NCI-H82 (cell line): ENCODE results near the gene HS3ST5.
A peak's percentile ranks its signal among the peaks of the same experiment; 100 is the strongest.
"Not testable (repeated sequence)": the region's sequence is repeated elsewhere in the genome, so short reads cannot be mapped to it uniquely, and the experiment has no call there.

Experiments used
- DNase-seq: peaks from one replicate; lab custom pipeline; 2025; lab: John Stamatoyannopoulos, UW

The HS3ST5 gene

DNA sequence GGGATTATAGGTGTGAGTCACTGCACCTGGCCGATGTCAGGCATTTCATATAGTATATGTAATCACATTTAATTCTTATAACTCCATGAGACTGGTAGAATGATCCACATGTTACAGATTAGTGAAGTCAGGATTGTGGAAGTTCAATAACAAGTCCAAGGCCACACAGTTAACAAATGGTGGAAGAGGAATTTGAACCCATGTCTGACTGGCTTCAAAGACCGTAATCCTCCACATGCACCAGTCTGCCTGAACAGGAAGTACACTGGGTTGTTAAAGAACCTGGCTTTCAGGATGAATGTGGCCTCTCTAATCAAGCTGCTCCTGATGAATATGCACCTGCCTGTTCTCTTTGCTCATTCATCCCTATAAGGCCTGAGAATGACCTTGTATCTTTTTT lies 249.9 kb downstream of the HS3ST5 start:
- no peak for DNase-seq

DNA sequence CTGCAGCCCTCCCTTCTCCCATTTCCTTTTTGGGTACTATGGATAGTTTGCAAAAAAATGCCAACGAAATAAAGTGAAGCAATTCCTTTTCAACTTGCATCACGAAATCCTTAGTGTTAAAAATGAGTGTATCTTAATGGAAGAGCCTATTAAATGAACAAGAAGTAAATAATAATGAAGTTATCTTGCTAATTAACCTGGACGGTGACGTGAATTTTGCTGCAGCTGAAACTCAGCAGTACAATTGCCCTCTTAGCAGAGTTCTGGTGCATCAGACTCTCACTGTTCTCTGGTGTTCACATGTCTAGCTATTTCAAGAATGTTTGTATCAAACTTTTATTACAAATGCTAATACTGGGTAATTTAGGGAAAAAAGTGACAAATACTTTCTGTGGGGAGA lies 252.2 kb downstream of the HS3ST5 start:
- DNase-seq: no peak

DNA sequence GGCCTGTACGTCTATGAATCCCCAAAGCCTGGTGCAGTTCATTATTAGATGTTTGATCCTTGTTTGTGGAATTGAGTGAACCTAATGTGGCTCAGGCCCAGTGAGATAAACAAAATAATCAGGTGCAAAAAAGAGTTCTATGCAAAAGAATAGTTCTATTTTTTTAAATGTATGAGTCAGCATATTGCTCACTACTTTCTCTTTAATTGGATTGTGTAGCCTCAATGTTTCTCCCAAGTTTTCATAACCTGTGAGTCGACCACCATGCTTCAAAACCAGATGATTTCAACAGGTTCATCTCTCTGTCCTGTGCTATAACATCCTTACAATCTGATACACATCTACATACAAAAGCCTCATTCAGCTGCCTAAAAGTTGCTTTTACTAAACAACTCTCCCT lies 255.3 kb downstream of the HS3ST5 start:
- DNase-seq: no peak

DNA sequence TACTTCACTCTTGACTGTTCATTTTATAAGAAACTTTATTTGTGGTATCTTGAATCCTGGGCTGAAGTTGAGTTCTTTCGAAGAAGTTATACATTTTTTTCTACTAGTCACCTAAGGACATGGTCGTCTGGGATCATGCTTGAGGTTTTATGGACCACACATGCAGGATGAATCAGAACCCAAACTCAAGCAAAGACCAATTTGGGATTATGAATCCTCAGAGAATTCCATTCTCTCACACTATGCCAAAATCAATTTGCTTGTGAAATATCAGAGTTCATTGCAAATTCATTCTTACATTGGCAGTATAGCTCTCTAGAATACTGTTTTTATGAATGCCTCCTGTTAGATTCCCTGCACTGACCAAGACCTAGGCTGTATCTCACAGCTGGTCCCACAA lies 257.6 kb downstream of the HS3ST5 start:
- no peak for DNase-seq

DNA sequence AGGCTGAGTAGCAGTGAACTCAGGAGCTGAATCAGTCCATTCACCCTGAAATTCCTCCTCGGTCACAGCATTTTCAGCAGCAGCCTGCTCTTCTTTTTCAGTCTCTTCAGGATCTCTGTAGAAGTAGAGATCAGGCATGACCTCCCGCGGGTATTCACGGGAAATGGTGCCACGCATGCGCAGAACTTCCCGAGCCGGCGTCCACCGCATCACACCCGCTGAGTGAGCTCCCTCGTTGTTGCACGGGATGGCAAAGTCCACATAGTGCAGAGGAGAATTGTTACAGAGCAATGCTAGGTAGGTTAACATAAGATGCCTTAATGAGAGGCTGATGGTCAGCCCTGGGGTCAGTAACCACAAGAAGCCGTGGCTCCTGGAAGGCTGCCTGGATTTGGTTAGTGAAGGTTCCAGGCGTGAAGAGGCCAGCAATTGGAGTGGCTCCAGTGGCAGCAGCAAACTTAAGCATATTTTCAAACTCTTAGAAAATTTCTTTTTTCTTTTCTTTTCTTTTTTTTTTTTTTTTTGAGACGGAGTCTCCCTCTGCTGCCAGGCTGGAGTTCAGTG lies 258.4 kb downstream of the HS3ST5 start:
- DNase-seq: no peak

DNA sequence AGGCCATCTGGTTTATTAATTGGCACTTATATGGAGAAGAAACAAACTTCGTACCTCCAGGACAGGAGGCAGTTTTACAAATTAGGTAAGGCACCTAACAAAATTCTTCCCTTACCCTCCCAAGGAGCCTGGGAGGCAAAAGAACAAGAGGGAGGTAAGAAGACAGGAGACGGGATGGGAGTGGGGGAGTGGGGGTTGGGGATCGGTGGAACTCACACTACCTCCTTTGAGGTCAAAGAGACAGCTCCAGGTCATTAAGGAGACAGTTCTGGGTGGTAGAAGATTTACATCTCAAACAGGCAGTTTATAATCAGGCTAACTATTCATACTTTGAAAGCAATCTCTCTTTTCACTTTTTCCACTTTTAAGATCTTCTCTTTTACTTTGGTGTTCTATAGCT lies 259.6 kb downstream of the HS3ST5 start:
- DNase-seq: no peak

DNA sequence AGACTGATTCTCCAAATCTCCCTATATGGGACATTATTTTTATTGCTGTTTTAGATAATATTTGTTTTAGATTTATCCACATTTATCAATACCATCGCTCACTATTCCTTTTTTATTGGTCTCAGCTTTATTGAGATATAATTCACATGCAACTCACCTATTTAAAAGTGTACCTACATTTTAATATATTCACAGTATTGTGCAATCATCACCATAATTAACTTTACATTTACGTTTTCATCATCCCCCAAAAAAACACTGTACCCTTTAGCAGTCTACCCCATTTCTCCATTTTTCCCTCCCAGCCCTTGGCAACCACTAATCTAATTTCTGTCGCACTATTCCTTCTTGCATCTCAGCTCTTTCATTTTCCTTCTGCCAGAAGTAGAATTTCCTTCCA lies 261.1 kb downstream of the HS3ST5 start:
- no peak for DNase-seq

DNA sequence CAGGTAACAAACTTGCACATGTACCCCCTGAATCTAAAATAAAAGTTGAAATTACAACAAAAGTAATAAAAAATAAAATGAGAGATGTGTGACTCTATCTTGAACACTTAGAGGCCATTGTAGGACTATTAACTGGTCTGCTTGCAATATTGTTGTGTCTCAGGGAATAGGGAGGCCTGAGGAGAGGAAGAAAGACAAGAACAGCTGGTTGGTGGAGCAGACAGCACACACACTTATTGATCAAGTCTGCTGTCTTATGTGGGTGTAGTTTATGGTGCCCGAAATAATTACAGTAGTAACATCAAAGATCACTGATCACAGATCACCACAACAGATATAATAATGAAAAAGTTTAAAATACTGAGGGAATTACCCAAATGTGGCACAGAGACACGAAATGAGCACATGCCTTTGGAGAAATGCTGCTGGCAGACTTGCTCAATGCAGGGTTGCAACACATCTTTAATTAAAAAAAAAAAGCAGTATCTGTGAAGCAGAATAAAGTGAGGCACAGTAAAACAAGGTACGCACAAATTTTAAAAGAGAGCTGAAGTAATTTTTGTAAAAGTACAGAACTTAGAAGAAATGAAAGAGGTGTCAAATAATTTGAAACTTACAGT lies 261.8 kb downstream of the HS3ST5 start:
- no peak for DNase-seq

DNA sequence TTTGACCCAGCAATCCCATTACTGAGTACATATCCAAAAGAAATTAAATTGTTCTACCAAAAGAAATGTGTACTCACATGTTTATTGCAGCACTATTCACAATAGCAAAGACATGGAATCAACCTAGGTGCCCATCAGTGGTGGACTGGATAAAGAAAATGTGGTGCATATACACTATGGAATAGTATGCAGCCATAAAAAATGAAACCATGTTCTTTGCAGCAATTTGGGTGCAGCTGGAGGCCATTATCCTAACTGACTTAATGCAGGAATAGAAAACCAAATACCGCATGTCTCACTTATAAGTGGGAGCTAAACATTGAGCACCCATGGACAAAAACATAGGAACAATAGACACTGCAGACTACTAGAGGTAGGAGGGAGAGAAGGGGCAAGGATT lies 262.4 kb downstream of the HS3ST5 start:
- DNase-seq: not testable (repeated sequence)

DNA sequence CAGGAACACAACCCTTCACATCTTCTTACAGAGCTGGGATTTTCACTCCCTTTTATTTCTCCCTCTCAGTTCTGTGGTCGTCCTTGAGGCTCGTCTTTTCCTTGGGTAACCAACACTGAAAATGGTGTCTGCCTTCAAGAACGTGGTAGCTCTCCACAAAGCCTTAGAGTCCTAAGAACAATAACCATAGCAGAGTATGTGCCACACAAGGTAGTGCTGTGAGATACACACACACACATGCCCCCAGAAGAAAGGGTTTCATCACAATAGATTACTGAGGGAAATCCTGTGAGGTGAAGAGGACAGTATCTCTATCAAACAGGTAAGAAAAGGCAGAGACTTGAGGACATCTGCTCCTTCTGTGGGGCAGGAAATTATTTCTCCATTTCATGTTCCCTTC lies 267.0 kb downstream of the HS3ST5 start:
- no peak for DNase-seq

DNA sequence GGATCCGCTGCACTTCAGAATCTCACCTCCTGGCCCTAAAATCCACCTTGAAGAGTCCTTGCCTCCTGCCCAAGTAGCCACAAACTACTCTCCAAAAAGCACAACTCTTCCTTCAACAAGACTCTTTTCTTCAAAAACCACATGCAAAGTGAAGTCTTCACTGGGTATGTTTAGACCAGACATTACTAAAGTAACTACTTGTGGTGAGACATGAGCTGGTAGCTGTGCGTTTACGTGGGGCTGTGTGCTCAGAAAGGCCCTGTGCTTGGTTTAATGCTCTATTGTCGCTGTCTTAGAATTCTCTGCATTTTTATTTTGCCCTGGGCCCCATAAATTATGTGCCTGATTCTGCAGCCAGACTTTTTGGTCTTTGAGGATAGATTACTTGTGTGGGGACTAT lies 267.5 kb downstream of the HS3ST5 start:
- no peak for DNase-seq

DNA sequence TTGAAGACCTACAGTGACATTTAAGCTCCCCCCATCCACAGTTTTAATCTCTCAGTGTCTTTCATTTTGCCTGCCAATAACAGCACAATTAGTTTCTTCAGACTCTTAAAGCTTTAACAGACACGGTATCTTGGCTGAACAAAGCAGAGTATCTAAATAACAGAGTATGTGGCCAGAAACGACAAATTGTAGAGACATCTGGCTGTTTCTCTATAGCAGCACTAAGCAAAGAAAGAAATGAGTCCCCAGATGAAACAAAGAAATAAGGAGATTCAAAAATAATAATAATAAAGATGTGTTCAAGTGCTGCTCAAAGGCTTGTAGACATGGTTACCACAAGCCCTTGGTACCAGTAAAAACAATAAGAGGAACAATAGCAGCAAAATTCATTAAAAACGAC lies 274.1 kb downstream of the HS3ST5 start:
- no peak for DNase-seq

DNA sequence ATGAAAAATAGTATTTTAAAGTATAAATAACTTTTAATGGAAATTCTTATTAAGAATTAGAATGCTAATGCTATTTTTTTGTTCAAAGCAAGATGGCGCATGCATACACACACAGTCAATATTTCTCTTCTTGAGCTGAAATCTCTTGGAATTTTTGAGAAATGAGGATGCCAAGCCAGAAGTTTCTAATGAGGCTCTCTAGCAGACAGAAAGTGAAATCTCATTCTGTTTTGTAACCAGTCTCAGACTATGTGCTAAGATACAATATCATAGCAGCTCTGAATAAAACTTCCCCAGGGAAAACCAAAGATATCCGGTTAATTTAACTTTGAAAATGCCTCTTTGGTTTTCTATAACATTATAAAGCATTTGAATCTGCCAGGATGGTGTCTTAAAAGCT lies 274.7 kb downstream of the HS3ST5 start:
- DNase-seq: no peak

DNA sequence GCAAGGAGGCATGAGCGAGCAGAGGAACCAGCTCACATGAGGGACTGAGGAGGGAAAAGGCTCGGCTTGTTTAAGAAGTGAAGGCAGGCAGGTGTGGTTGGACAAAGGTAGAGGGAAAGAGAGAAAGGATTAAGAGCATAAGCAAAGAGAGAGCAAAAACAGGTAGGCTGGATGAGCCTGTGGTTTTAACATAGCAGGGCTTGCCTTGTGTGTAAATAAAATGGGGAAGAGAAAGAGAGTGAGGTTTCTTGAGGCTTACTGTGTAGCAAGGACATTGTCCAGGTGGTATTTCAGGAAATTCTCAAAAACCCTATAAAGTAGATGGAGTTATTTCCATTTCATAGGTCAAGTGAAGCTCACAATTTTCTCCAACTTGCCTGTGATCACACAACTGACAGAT lies 278.0 kb downstream of the HS3ST5 start:
- no peak for DNase-seq

DNA sequence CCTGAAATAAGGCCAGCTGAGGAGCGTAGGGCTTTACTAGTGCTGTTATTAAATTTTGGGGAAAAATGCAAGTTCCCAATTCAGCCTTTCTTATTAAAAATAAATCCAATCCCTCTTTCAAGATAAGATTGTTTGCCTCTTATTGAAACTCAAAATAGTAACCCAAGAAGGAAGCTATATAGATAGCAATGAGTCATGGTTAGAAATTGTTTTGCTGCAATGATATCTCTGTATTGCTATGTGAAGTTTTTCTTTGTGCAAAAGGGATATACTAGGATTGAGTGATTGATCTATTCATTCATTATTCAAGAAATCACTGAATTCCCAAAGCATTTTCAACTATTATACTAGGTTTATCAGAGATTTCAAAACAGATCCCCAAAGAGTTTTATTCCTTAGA lies 278.9 kb downstream of the HS3ST5 start:
- DNase-seq: no peak

DNA sequence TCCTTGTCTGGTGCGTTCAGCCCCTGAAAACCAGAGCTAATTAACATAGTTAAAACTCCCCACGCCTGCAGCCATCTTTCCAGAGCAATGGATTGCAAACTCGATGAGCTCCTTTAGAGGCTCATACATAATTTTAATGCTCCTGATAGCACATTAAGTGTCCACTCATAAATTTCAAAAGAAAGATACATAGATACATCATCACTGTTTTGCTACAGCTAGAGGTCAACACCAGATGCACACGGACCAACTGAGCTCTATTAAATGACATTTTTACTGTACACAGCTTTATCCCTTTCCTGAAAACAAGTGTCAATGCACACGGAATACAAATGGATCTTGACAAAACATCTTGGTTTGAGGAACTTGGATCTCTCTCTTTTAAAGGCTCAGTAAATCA lies 280.6 kb downstream of the HS3ST5 start:
- DNase-seq: no peak

DNA sequence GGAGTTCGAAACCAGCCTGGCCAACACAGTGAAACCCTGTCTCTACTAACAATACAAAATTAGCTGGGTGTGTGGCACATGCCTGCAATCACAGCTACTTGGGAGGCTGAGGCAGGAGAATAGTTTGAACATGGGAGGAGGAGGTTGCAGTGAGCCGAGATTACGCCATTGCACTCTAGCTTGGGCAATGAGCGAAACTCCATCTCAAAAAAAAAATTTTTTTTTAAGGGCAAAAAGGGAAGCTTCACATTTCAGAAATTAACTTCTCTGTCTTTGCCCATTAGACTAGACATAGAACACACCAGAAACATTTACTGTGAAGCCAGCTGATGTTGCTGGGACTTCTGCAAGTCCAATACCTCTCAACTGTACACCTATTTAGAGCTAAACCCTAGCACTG lies 281.1 kb downstream of the HS3ST5 start:
- DNase-seq: no peak

DNA sequence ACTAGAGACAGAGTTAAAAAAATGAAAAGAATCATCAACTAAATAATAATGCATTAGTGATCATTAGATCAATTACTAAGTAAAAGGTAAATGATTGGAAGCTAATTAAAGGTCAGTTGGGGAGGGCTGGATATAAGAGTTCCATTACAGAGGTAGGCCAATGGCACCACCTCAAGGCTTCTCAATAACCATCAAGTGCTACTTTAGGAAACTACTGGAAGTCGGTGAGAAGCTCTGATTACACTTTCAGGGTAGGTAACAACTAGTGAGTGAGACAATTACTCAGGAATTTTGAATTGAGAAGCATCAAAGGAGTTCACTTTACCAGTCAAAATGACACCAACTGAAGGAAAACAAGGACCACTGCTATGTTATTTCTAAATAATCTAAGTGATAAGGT lies 281.7 kb downstream of the HS3ST5 start:
- DNase-seq: no peak

DNA sequence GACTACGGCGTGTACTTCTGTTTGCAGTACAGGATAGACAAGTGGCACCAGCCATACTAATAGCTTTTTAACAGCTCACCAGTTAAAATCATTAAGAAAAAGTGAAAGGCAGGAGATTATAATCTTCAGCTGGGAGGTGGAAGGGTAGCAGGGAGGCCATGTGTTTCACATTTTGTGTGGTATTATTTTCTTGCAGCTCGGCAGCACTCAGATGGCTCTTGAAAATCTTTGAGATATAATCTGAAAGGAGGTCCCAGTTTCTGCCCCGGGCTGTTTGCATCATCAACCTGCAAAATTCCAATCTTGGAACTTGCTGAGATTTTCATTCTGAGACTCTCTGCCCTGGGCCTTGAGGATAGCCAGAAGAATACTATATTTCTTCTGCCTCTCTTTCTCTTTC lies 284.4 kb downstream of the HS3ST5 start:
- DNase-seq: peak; percentile 36

DNA sequence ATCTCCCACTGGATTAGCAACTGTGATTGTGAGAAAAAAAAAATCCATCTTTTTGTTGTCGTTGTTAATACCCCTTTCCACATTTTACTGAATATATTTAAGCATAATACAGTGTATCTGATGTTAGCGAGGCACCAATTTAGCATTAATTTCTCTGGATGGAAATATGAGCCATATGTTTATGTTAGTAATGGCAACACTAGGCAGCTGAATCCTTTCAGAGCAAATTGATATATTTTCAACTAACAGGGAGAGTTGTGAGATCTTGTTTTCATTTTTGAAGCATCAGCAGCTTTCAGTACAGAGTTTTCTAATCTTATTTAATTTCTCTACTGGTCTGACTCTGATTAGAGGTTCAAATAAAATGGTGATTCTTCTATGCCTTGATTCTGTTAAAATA lies 287.1 kb downstream of the HS3ST5 start:
- no peak for DNase-seq

DNA sequence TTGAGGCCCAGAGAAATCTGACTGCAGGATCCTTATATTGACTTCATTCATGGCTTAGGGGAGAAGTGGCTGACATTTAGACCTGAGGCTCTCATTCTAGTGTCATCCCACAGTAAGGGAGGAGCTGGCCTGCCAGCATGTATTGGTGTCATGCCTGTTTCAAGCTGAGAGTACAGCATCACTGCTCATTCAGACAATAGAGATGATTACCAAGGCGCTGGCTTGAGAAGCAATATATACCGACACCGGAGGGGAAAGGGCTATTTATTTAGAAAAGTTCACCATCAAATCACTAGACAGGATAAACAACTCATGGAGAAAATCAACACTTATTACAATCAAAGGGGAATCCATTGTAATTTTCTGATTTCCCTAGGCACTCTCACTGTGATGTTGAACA lies 287.5 kb downstream of the HS3ST5 start:
- DNase-seq: no peak

DNA sequence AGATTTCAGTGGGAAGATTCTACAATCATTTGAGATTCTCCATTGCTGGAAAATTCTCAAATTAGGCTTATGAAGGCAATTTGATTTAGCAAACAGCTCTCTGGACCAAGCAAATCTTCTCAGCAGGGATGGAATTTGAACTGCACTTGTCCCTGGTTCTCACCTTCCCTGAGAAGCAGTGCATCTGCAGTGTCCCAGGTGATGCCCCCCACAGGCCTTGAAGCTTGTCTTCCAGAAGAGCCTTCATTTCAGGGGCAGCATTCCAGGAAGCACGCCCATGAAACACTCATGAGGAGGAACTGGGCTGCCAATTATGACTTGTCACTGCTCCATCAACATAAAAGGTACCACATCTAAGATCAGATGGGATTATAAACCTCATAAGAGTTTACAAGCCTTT lies 289.0 kb downstream of the HS3ST5 start:
- no peak for DNase-seq

DNA sequence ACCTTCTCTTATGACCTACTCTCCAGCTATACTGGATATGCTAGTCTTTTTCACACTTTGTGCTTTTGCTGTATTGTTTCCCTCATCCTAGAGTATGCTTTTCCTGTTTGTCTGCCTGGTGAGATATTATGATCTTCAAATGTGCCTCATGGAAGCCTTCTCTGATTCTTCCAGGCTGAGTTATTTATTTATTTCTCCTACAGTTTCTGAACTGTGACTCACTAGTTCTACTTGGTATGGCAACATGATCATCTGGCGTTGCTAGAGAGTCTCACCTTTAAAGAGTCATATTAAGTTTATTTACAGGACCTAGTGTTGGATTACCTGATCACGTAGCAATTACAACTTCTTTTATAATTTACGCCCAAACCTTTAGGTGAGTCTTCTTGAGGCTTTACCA lies 290.7 kb downstream of the HS3ST5 start:
- no peak for DNase-seq

DNA sequence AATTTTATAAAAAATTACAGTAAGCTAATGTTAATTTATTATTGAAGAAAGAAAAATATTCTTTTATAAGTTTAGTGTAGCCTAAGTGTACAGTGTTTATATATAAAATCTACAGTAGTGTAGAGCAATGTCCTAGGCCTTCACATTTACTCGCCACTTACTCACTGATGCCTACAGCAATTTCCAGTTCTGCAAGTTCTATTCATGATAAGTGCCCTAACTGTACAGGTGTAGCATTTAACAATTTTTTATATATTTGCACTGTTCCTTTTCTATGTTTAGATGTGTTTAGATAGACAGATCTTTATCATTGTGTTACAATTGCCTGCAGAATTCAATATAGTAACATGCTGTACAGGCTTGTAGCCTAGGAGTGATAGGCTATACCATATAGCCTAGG lies 291.8 kb downstream of the HS3ST5 start:
- no peak for DNase-seq
